RWPE1 (cell line): Measurements from ENCODE around the gene CDK15.

ENCODE experiments used
- CTCF ChIA-PET: fragments of 350-600 bp; sonication (Branson Sonifier 250); formaldehyde crosslinking; extraction: SDS; loops from one replicate; lab custom pipeline; 2021; lab: Yijun Ruan, JAX
- POLR2A ChIA-PET: fragments of 400-600 bp; formaldehyde crosslinking; extraction: SDS; loops from one replicate; lab custom pipeline; 2020; ENCODE audit warnings: antibody characterized with exemption; ENCODE audit not compliant: low non-redundant PET; lab: Yijun Ruan, JAX
- DNase-seq: peaks from one replicate; pipeline ENCODE4 v3.0.0; 2012; ENCODE audit warnings: low spot score
- H3K27ac ChIP-seq: fragments of 450-650 bp; 2 replicates; pipeline ENCODE4 v1.5.1; 2017
- TF ChIP-seq, protein P1 (sequence below): fragments of 450-650 bp; conservative IDR thresholded peaks from 2 replicates; pipeline ENCODE4 v1.5.1; 2017; ENCODE audit warnings: low read depth, mild to moderate bottlenecking

Gene CDK15

DNA sequence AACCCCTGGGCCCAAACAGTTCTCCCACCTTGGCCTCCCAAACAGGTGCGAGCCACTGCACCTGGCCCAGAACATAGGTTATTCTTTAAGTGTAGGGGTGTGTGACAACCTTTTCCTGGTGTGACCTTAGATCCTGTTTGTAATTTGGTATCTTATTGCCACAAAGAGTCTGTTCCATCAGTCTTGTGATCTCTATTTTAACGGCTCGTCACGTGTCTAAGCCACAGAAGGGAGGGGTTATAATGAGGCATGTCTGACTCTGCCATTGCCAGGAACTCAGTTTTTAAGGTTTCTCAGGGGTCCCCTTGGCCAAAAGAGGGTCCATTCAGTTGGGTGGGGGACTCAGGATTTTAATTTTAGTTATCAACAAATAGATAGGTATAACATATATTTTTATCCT is 21.2 kb upstream of the CDK15 start:
- TF ChIP-seq, protein P1, sequence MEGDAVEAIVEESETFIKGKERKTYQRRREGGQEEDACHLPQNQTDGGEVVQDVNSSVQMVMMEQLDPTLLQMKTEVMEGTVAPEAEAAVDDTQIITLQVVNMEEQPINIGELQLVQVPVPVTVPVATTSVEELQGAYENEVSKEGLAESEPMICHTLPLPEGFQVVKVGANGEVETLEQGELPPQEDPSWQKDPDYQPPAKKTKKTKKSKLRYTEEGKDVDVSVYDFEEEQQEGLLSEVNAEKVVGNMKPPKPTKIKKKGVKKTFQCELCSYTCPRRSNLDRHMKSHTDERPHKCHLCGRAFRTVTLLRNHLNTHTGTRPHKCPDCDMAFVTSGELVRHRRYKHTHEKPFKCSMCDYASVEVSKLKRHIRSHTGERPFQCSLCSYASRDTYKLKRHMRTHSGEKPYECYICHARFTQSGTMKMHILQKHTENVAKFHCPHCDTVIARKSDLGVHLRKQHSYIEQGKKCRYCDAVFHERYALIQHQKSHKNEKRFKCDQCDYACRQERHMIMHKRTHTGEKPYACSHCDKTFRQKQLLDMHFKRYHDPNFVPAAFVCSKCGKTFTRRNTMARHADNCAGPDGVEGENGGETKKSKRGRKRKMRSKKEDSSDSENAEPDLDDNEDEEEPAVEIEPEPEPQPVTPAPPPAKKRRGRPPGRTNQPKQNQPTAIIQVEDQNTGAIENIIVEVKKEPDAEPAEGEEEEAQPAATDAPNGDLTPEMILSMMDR: no peak
- DNase-seq: no peak
- no peak overlapping the region for H3K27ac ChIP-seq
- ChIA-PET CTCF (no interaction called here), POLR2A (no interaction called here)

DNA sequence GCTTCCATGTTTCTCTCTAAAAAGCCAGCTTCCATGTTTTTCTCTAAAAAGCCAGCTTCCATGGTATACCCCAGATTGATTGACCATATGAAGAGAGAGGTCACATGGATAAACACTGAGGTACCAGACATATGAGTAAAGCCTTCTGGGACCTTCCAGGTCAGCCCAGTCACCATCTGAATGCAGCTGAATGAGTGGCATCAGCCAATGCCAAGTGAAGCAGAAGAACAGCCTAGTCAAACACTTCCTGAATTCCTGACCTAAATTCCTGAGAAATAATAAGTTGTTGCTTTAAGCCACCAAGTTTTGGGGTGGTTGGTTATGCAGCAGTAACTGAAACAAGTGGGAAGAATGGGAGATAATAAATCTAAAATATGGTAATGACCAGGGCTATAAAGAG is 19.9 kb upstream of the CDK15 start:
- POLR2A ChIA-PET: no interaction called here
- TF ChIP-seq, protein P1: no peak
- no peak for DNase-seq
- H3K27ac ChIP-seq: no peak overlapping the region
- CTCF ChIA-PET: no interaction called here

DNA sequence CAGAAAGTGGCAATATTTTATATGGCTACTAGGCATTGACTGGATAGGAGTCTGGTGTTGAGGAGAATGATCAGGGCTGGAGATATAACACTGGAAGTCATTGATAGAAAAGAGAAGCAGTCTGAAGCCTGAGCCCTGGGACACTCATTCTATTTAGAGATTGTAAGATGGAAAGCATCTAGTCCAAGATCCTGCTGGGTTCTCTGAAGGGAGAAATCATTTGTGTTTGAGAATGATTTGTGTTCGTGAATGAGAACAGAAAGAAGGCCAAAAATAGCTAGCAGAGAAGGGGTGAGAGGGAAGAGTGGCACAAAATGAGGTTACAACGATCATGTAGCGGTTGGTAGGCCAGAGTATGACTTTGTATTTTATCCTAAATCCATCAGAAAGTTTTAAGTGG is 18.0 kb upstream of the CDK15 start:
- no peak overlapping the region for H3K27ac ChIP-seq
- POLR2A ChIA-PET: no interaction called here
- CTCF ChIA-PET: no interaction called here
- TF ChIP-seq, protein P1: no peak
- DNase-seq: no peak

DNA sequence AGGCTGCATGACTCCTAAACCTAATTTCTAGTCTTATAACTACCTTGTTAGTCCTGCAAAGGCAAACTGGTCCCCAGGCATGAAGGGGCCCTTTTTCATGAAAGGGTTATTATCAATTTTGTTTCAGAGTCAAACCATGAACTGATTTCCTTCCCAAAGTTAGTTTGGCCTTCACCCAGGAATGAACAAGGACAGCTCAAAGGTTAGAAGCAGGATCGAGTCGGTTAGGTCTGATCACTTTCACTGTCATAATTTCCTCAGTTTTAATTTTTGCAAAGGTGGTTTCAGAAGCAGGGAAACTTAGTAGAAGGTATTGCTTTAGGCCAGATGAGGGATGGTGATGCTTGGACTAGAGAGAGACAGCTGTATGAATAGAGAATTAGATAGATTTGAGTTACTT is 16.9 kb upstream of the CDK15 start:
- POLR2A ChIA-PET: no interaction called here

DNA sequence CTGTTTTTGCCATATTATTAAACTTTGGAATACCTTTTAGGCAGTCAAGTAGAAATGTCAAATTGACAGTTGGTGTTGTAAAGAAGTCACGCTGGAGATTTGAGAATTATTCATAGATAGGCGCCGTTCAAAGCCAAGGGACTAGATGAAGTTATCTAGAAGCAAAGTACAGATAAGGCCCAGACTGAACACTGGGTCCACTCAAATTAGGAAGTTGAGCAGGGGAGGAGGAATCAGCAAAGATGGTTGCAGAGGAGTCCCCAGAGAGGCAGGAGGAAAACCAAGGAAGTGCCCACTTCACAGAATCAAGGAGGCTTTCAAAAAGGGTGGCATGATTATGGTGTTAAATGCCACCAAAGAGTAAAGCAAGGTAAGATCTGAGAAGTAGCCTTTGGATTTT is 16.0 kb upstream of the CDK15 start:
- ChIA-PET POLR2A (no interaction called here), CTCF (interaction anchor here (0.7 kb wide), 1 partner anchor 68 kb away, joined by 3 read pairs; no protein-coding TSS in a partner anchor)
- no peak overlapping the region for H3K27ac ChIP-seq
- TF ChIP-seq, protein P1: no peak
- no peak for DNase-seq

More for the DNA sequence above, 16.9 kb upstream of the CDK15 start:
- CTCF ChIA-PET: no interaction called here
- DNase-seq: no peak
- TF ChIP-seq, protein P1: no peak
- no peak overlapping the region for H3K27ac ChIP-seq

DNA sequence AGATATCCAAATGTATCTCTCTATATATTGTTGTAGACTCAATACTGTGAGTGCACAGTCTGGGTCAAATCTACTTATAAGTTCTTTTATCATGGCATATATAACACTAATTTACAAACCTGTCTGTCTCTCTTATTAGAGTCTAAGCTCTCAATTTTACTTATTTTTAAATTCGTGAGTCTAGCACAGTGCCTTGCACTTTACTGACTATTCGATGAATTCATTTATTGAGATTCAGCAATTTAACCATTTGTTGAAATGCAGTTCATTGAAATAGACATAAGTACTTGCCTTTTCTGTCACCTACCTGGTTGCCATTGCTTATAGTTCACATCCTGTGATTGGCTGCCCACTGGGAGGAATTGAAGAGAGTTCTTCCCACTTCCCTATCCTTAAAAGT is 15.3 kb upstream of the CDK15 start:
- CTCF ChIA-PET: no interaction called here
- POLR2A ChIA-PET: no interaction called here
- H3K27ac ChIP-seq: no peak overlapping the region
- DNase-seq: no peak
- TF ChIP-seq, protein P1: no peak
